HL-60 (cell line): ENCODE data around the gene PHF24.

ENCODE experiments used
- CTCF ChIP-seq: IDR thresholded peaks from one replicate; pipeline ENCODE4 v1.5.1; 2011; ENCODE audit warnings: low read length, control low read depth, inconsistent platforms; ENCODE audit not compliant: insufficient read depth
- GABPA ChIP-seq: IDR thresholded peaks from 2 replicates; pipeline ENCODE4 v1.6.1; 2012; ENCODE audit warnings: low read depth
- POLR2AphosphoS5 ChIP-seq: IDR thresholded peaks from 2 replicates; pipeline ENCODE4 v1.6.1; 2012; ENCODE audit warnings: low read depth
- SPI1 ChIP-seq: IDR thresholded peaks from 2 replicates; pipeline ENCODE4 v1.6.1; 2012; ENCODE audit warnings: low read depth, mild to moderate bottlenecking, borderline replicate concordance

DNA sequence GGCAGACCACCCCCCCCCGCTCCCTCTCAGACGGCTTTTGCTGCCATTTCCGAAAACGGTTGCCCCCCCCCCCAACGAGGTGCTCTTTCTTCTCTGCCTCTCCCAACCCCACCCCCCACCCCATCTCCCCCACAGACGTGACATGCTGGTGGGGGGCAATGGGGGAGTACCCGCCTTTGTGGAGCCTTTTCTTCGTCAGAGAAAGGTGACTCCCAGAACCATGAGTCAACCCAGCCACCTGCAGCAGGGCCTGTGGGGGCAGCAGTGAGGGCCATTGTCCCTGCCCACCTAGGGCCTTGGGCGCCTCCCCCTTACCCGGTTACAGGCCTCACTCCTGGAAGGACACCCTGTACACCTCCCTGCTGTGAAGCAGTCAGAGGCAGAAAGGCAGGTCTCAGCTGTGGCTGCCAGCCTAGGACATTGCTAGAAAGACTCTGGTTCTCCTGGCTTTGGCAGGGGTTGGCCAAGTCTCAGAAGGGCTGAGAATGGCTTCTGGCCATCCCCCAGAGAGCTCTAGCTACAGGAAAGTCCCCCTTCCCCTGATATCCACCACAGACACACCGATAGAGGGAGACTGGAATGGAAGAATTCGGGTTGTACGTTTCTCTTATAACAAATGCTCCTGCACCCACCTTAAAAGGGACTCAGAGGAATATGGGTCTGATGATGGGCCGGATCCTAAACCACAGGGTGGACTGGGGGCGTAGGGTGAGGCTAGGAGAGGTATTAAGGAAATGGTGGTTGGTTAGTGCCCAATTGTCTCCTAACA, 33.7 kb downstream of the PHF24 start:
- TF ChIP-seq CTCF (no peak), POLR2AphosphoS5 (no peak), SPI1 (no peak), GABPA (no peak)
